HG02610 (cell line): ENCODE results near the gene ZNF24.

Source experiments
- ATAC-seq: cut with Tn5 transposase; IDR thresholded peaks from one replicate; pipeline ENCODE4 v1.9.1; 2021; ENCODE audit warnings: mild to moderate bottlenecking, moderate library complexity; ENCODE audit not compliant: unreplicated experiment

ZNF24 gene

DNA sequence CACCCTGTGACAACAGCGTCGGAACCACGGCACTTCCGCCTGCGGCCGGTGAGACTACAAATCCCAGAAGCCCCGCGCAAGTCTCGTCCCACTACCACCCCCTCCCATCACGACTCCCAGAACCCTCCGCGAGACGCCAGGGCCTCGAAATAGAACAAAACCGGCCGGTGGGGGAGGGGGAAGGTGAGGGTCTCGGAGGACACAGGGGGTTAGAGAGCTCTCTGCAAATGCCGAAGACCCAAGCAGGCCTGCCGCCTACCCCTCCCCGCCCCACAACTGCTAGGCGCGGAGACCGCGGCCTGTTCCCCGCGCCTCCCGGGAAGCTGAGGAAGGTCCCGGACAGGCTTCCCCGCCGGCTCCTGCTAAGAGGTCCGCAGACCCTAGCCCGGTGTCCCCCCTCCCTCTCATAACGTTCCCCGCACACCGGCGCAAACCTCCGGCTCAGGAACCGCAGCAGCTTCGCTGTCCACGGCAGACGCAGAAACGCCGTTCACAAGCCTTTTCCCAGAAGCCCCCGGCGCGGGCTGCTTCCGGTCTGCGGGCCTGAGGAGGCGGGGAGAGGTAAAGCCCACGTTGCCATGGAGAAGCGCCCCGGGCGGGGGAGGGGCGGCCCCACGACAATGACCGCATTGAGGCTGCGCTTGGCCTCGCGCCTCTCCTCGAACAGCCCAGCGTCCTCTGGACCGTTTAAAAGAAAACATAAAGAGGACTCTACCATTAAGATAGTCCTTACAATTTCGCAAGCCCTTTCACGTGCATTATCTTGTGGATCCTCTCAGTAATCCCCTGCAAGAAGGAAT is at the start of gene ZNF24:
Gene ZNF24 (minus strand): TSS at position 485 of the 800 bp plus-strand sequence. CDS start 3,770 bp downstream, outside the sequence.
- ATAC-seq: peak; percentile 89

DNA sequence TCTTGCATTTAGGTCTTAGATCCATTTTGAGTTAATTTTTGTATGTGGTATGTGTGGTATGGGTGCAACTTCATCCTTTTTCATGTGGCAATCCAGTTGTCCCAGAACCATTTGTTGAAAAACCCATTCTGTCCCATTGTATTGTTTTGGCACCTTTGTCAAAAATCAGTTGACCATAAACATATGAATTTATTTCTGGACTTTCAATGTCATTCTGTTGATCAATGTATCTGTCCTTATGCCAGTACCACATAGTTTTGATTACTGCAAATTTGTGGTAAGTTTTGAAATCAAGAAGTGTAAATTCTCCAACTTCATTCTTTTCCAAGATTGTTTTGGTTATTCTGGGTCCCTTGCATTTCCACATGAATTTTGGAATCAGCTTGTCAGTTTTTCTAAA is 49.5 kb upstream of the ZNF24 start:
- no peak for ATAC-seq

DNA sequence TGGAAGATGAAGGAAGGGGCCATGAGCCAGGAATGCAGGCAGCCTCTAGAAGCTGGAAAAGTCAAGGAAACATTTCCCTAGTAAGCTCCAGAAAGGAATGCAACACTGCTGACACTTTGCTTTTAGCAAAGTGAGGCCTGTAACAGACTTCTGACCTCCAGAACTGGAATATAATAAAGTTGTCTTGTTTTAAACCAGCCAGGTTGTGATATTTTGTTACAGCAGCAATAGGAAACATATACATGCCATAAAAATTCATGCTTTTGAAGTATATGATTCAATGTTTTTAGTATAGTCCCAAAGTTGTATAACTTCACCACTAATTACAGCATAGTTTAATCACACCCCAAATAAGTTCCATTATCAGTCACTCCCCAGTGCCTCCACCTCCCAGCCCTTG is 48.2 kb upstream of the ZNF24 start:
- ATAC-seq: no peak

DNA sequence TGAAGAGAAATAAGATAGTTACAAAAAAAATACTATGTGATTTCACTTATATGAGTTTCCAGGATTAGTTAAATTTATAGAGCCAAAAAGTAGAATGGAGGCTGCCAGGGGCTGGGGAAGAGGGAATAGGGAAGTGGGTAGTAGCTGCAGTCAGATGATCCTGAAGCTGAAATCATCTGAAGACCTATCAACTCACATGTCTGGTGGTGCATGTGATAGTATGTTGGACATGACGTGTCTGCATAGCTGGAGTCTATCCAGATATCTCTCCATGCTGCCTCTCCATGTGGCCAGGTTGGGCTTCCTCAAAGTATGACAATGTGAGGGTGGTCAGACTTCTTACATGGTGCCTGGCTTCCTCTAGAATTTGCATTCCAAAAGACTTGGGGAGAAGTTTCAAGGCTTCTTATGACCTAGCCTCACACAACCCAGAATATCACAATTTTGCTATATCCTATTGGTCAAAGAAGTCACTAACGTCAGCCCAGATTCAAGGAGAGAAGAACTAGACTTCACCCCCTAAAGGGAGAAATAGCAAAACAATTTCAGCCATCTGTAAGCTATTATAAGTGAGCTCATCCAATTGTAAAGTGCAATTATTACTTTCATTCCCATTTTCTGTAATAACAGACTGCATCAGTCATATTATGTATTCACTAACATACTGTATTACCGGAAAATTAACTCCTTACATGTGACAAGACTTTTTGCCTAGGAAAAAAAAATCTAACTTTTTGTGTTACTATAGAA is 46.9 kb upstream of the ZNF24 start:
- no peak for ATAC-seq

DNA sequence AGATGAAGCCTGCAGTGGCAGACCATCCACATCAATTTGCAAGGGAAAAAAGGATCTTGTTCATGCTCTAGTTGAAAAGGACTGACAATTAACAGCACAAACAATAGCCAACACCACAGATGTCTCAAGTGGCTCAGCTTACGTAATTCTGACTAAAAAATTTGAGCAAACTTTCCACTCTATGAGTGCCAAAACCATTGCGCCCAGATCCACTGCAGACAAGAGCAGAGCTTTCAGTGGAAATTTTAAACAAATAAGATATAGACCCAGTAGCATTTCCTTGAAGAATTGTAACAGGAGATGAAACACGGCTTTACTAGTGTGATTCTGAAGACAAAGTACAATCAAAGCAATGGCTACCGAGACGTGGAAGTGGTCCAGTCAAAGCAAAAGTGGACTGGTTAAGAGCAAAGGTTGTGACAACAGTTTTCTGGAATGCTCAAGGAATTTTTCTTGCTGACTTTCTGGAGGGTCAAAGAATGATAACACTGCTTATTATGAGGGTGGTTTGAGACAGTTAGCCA is 44.9 kb upstream of the ZNF24 start:
- ATAC-seq: no peak

DNA sequence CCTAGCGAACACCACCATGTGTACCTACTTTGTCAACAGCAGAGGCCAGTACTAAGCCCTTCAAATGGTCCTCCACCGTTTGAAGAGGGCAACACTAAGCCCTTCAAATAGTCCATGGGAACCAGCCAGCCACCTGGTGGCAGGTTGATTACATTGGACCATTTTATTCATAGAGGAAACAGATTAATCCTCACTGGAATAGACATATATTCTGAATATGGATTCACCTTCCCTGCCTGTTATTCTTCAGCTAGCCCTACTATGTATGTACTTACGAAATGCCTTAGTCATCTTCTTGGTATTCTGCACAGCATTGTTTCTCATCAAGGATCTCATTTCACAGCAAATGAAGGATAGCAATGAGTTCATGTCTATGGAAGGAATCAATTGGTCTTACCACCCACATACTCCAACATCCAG is 42.9 kb upstream of the ZNF24 start:
- no peak for ATAC-seq

DNA sequence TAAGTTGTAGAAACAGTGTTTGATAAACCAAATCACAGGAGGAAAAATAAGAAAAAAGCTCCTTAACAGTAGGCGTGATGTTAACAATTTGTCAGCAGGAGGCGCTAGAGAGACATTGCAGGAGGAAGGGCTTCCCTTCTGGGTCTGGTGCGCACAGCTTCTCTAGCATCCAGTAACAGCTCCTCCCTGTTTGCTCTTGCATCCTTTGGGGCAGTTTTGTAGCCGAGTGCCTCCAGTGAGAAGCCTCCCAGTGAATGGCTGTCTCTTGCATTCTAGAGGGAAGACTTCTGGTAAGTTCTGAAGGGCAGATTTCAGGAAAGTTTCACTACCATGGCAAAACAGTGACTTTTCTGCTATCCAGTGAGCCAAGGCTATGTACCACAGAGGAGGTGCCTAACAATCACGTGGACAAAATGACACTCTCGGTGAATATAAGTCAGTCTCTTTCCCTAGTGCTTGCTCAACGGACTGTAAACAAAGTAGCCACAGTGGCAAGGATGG is 42.4 kb upstream of the ZNF24 start:
- ATAC-seq: peak; percentile 80

DNA sequence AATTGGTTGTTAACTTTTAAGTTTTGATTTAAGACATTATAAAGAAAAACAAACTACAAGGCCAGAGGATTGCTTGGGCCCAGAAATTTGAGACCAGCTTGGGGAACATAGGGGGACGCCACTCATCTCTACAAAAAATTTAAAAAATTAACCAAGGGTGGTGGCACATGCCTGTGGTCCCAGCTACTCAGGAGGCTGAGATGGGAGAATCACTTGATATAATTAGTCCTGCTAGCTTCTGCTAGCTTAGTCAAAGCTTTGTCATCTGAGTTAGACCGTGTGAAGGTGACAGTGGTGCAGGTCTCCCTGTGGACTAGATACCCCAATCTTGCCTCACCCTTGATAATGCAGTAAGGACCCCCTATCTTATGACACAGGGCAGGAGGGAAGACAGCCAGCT is 38.9 kb upstream of the ZNF24 start:
- no peak for ATAC-seq

DNA sequence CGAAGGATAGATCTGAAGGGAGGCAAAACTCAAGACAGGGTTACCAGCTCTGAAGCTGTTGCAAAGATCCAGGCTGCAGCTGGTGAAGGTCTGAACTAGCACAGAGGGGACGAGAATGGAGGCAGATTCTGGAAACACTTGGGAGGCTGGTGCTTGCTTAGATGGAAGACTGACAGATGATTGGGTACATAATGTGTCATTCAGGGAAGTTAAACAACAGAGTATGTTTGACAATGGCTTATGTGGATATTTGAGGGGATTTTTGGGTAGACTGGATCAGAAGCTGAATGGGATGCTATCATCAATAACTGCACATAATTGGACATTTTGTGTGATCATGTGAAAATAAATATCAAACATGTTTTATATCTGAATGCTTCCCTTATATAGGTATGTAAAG is 35.2 kb upstream of the ZNF24 start:
- no peak for ATAC-seq

DNA sequence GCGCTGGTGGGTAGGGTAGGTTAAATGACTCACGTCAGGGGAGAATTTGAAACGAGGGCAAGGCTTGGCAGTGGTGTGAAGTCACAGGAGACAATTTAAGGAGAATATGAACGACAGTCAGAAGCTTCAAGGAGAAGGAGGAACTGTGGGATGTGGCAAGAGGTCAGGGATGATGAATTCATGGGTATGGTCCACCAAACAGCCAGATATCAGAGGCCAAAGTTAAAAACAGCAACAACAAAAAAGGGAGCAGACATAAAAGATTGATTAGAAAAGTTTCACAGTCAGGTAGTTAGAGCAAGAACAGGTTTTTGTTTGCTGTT is 34.3 kb upstream of the ZNF24 start:
- ATAC-seq: no peak

DNA sequence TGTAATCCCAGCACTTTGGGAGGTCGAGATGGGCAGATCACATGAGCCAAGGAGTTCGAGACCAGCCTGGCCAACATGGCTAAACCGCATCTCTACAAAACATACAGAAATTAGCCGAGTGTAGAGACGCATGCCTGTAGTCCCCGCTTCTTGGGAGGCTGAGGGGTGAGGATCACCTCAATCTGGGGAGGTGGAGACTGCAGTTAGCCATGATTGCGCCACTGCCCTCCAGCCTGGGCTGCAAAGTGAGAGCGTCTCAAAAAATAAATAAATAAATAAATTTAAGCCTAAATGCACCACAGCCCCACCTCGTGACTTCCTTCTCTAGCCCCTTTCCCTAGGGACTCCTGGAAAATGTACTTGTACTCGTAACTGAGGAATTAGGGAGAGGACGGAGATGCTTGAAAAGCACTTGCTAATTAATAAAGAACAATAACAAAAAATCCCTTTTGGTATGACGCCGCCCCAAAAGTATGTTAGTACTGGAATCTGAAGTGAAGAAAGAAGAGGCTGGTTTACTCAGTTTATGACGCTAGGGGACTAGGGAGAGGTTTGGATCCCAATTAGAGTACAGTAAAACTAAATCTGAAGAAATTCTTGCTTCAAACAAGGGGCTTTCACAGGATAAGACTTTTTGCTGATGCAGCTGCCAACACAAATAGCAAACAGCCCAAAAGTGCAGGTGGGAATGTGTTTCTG is 33.8 kb upstream of the ZNF24 start:
- no peak for ATAC-seq

DNA sequence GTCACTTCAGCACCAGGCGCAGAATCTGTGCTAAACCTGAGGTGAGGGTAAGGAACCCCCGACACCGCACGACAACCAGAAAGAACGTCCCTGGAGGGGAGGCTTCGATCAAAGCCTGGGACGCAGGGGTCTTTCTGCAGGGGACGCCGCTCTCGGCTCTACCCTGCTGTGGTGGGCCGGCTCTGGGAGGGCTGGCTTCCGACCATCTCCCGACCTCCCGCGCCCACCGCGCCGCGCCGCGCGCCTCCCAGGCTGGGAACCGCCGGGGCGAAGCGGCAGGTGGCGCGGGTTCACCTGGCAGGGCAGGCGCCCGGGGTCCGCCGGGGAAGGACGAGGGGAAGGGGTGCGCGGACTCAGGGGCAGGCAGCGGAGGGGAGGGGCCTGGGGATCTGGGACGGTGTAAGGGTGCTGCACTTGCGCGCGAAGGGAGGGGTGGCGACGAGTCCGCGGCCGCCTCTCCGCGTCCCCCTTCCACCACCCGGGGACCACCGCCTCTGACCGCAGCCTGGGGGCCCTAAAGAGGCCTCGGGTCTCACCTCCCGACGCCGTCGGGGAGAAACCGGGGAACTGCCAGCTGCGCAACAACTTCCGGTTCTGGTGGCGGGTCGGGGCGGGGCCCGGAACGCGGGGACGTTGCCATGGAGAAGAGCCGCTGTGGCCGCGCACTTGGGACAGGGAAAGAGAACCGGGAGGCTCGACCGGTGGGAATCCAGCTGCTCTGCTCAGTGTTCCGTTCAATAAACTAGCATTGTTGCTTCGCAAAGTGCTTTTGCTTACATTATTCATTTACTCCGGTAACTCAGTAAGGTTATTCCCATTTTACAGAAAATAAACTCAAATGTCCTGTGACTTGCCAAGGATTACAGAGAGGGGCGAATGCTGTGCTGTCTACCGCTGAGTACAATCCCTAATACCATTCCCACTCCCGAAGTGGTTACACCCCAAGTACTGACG is 32.8 kb upstream of the ZNF24 start, which contains the start of gene ZNF396:
Gene ZNF396 (minus strand): TSS at position 596 of the 954 bp plus-strand sequence. CDS start 3,045 bp downstream, outside the sequence.
- peak; percentile 91 for ATAC-seq

DNA sequence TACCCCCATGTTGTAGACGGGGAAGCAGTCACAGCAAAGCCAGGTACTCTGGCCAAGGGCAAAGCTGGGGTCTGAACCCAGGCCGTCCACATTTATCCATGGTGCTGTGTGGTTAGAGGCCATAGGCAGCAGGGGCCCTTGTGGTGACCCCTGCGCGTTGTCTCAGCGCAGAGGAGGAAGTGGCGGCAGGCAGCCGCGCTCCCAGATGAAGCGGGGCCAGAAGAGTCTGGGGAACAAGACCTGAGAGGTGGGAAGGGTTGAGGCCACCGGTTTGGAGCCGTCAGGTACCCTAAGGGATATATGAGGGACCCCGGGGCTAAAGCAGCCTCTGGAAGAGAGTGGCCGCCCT is 32.1 kb upstream of the ZNF24 start:
- peak; percentile 47 for ATAC-seq

DNA sequence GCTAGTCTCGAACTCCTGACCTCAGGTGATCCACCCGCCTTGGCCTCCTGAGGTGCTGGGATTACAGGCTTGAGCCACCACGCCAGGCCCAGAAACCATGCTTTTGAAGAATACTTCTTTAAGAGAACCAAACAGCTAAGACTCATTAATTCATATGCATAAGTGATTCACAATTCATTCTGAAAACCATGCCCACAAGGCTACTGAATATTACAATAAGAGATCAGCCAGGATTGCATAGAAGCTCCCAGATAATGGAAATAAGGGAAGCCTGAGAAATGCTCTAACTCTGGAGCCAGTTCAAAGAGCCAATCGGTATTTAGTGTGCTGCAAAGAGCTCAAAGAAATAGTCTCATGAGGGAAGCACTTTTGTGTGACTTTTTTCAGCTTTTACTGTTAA is 30.5 kb upstream of the ZNF24 start:
- ATAC-seq: no peak

DNA sequence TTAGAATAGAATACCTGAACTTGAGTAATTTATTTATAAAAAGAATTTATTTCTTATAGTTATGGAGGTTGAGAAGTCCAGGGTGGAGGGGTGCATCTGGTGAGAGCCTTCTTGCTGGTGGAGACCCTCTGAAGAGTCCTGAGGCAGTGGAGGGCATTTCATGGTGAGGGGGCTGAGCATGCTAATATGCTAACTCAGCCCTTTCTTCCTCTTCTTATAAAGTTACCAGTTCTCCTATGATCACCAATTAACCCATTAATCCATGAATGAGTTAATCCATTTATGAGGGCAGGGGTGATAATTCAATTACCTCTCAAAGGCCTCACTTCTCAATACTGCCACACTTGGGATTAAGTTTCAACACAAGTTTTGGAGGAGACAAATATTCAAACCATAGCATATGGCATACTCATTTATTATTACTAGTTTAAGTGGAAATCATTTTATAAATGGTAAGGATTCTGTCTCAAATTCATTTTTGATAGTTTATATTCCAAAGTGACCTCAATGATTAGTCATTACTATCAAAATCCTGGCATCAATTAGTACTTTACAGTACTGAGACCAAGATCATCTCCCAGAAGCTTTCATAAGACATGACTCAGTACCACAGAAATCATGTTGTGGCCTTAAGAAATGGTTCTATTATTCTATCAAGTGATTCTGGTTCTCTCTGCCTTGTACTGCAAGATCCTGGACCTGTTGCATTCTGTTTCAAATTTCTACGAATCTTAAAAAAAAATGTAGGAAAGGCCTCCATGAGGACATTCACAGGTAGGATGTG is 27.4 kb upstream of the ZNF24 start:
- no peak for ATAC-seq

DNA sequence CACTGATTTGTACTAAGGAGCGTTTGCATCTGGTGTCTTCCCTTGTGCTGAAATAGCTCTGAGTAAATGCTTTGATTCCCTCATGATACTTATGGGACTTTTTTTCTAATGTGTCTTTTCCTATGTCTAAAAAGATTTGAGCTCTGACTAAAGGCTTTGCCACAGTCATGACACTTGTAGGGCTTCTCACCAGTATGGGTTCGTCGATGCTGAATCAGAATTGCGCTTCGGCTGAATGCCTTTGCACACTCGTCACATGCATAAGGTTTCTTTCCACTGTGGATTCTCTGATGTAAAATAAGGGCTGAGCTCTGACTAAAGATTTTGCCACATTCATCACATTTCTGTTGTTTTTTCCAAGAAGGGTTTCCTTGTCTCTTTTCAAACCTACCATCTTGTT is 24.9 kb upstream of the ZNF24 start:
- no peak for ATAC-seq

DNA sequence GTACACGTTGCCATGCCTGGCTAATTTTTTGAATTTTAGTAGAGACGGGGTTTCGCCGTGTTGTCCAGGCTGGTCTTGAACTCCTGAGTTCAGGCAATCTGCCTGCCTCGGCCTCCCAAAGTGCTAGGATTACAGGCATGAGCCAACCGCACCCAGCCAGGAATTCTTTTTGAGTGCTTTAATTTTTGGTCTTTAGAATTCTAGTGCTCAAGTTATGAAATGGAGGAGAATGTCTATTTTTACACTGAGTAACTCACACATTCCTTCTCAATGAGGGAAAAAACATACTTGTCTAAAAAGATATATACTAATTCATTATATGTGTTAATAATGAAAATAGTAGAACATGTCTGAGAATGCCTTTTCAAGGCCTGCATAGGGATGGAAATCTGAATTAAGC is 24.4 kb upstream of the ZNF24 start:
- ATAC-seq: no peak

DNA sequence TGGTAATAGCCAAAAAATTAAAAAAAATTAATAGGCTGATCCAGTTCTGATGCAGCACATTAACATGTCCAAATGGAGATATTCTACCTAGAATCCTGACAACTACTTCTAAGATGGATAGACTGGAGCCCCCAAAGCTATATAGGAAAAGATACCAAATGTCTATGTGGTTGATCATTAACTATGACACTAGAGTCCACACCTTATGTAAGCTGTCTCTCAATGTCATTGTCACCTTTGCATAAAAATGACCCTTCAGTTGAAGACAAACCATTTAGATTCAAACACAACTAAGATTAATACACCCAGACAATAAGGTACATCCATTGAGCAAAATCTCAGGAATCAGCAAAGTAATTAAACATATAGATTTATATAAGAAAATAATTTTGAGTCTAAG is 18.3 kb upstream of the ZNF24 start:
- ATAC-seq: no peak

DNA sequence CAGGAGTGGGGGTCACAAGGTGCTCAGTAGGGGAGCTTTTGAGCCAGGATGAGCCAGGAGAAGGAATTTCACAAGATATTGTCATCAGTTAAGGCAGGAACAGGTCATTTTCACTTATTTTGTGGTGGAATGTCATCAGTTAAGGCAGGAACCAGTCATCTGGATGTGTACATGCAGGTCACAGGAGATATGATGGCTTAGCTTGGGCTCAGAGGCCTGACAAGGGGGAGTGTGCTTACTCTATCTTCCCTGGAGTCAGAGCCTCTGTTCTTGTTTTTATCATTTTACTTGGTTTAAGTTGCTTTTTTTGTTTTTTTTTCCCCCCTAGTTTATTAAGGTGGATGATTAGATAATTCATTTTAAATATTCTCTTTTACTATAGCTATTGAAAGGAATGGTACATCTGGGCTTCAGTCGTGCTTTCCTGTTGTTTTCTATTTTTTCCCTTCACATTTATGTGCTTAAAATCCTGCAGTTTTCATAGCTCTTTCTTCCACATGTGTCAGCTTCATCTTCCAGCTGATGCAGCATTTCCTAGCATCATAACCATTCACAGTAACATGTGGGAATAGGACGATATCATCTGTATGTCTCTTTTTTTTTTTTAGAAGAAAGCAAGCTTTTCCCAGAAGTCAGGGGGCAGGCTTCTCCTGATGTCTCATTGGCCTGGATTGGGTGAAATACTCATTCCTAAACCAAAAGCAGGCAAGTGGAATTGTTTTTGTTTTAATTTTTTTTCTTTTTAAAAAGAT is 17.5 kb upstream of the ZNF24 start:
- ATAC-seq: no peak
